Kasumi-1 (cell line): ENCODE data around the gene PLEKHO2.

Source experiments
- DNase-seq, 2 experiments: peaks; one replicate each; lab custom pipeline; 2025; lab: John Stamatoyannopoulos, UW

PLEKHO2 gene

DNA sequence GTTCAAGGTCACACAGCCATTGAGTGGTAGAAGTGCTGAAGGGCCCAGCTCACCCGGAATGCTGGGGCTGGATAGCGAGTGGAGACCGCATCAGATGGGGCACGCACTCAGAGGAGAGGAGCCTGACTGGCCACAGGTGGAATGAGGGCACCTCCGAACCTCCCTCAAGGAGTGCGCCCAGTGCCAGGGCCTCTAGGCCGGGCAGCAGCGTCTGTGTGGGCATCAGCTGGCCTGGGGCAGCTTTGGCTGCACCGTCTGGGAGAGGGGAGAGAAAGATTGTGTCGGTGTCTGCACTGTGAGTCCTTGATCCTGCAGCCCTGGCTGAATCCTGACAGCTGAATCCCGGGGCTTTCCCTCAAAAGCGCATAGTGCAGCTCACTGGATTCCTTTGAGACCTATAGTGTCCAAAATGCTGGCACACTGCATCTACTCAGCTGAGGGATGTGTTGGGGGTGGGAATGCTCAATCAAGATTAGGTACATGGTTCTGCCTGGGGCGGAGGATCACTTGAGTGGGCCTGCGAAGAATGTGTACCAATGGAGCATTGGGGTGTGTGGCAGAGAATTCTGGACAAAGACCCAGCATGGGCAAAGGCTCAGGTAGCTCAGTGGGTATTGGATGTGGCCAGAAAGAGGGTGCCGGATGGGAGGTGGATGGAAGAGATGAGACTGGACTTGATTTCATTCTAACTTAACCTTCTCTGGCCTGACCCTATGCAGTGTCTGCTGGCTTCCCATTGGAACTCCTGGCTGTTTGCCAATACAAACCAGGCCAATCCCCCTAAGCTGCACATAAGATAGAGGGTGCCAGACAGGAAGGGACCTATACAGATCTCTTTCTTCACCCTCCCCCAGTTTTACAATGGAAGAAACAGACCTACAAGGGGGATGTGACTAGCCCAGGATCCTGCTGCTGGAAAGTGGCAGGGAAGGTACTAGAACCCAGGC lies 70.9 kb downstream of the PLEKHO2 start:
- no peak for DNase-seq

DNA sequence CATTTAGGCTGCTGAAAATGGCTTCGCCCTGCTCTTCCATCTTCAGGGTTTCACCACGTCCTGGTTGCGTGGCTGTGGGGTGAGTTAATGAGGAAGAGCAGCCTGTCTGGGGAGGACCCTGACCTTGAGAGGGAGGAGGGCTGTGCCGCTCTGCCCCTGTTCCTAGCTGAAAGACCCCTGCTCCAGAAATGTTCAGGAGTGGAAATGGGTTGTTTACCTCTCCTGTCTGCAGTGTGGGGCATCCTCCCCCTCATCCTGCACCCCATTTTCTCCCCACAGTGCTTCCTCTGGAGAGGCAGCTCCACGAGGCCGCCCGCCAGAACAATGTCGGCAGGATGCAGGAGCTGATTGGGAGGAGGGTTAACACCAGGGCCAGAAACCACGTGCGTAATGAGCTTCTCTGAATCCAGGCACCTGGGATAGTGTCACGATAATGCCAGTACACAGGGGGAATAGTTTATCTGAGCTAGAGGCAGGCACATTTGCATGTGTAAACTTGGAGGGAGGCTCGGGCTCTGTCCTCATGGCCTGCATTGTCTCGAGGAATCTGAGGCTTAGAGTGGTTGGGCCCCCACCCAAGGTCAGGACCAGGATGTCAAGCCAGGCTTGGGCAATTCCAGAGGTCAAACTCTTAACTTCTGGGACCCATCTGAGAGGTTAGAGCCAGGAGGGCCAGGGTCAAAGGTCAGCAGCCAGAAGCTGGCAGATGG lies 74.0 kb downstream of the PLEKHO2 start:
- DNase-seq, result no peak

DNA sequence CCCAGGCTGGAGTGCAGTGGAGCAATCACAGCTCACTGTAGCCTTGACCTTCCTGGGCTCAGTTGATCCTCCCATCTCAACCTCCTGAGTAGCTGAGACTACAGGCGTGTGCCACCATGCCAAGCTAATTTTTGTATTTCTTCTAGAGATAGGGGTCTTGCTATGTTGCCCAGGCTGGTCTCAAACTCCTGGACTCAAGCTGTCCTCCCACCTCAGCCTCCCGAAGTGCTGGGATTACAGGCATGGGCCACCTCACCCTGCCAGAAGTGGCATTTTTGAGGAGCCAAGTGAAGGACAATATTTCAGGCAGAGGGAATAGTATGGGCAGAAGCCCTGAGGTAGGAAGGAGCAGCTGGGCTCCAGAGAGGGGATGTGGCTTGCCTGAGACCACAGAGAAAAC lies 74.7 kb downstream of the PLEKHO2 start:
- DNase-seq, result no peak

DNA sequence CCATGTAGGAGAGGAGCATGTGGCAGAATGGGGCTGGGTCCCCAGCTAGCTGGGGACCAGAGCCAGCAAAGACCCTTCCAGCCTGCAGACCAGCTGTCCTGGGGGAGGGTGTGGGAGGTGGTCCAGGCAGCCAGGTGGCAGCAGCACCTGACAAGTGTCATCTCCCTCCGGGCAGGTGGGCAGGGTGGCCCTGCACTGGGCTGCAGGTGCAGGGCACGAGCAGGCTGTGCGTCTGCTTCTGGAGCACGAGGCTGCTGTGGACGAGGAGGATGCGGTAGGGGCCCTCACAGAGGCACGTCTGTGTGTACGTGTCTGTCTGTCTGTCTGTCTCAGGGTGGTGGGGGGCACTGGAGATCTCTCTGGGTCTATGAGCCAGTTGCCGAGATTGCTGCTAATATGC lies 75.5 kb downstream of the PLEKHO2 start:
- DNase-seq, result no peak
